GM19463 (cell line): ENCODE data around the gene GOLGB1.
A peak's percentile ranks its signal among the peaks of the same experiment; 100 is the strongest.
"Not testable (repeated sequence)": the region's sequence is repeated elsewhere in the genome, so short reads cannot be mapped to it uniquely, and the experiment has no call there.

Source experiments
- ATAC-seq: cut with Tn5 transposase; IDR thresholded peaks from one replicate; pipeline ENCODE4 v1.9.1; 2021; ENCODE audit warnings: mild to moderate bottlenecking, moderate library complexity; ENCODE audit not compliant: unreplicated experiment

Gene GOLGB1

GRCh38 chr3:121743106-121743505, 6.4 kb downstream of the GOLGB1 start:
- ATAC-seq = not testable (repeated sequence)

GRCh38 chr3:121740896-121741295, 8.6 kb downstream of the GOLGB1 start:
- no peak for ATAC-seq

- ATAC-seq = no peak
Measured at GRCh38 chr3:121739902-121740301, 9.6 kb downstream of the GOLGB1 start.

- ATAC-seq = no peak
Measured at GRCh38 chr3:121737644-121738043, 11.9 kb downstream of the GOLGB1 start.

GRCh38 chr3:121736112-121736511, 13.4 kb downstream of the GOLGB1 start:
- ATAC-seq = no peak

GRCh38 chr3:121735047-121735696, 14.4 kb downstream of the GOLGB1 start:
- ATAC-seq = peak; percentile 97

- no peak for ATAC-seq
Measured at GRCh38 chr3:121730940-121731687, 18.4 kb downstream of the GOLGB1 start.

GRCh38 chr3:121724130-121724529, 25.4 kb downstream of the GOLGB1 start:
- peak; percentile 93 for ATAC-seq

GRCh38 chr3:121723485-121723884, 26.1 kb downstream of the GOLGB1 start:
- ATAC-seq = no peak

GRCh38 chr3:121722411-121722810, 27.1 kb downstream of the GOLGB1 start:
- ATAC-seq = no peak

- ATAC-seq = no peak
Measured at GRCh38 chr3:121720163-121720562, 29.4 kb downstream of the GOLGB1 start.

GRCh38 chr3:121719423-121719822, 30.1 kb downstream of the GOLGB1 start:
- ATAC-seq = no peak

GRCh38 chr3:121718205-121718846, 31.2 kb downstream of the GOLGB1 start:
- ATAC-seq = no peak

- ATAC-seq = no peak
Measured at GRCh38 chr3:121710347-121710746, 39.2 kb downstream of the GOLGB1 start.

GRCh38 chr3:121707531-121708273, 41.8 kb downstream of the GOLGB1 start:
- no peak for ATAC-seq

- ATAC-seq = no peak
Measured at GRCh38 chr3:121705541-121705940, 44.0 kb downstream of the GOLGB1 start.

GRCh38 chr3:121703973-121704372, 45.6 kb downstream of the GOLGB1 start:
- ATAC-seq = no peak

- no peak for ATAC-seq
Measured at GRCh38 chr3:121698901-121699300, 50.6 kb downstream of the GOLGB1 start.

GRCh38 chr3:121698476-121698875, 51.1 kb downstream of the GOLGB1 start:
- ATAC-seq = no peak

- no peak for ATAC-seq
Measured at GRCh38 chr3:121696186-121696585, 53.4 kb downstream of the GOLGB1 start.

GRCh38 chr3:121692010-121692699, 57.4 kb downstream of the GOLGB1 start:
- ATAC-seq = no peak
